T-cell (primary cell): ENCODE data around the gene SLF1. TPM values are rescaled to one million over a fixed set of nuclear protein-coding genes. Genes with fewer than 3 reads are reported as not detected.

ENCODE experiments used
- ATAC-seq, 4 experiments: fragments of 200-7000 bp in 3 of 4; fragments of 150-1000 bp in 1 of 4; cut with Tn5 transposase; replicated peaks in 1 of 4; 1 replicate in 3 of 4; 2 replicates in 1 of 4; pipeline ENCODE4 v1.10.0; 2021; ENCODE audit warnings: moderate library complexity in 3 of 4, mild to moderate bottlenecking in 2 of 4, moderate number of reproducible peaks in 1 of 4
- CTCF ChIA-PET, 2 donors: fragments of 300-600 bp; sonication (Branson Sonifier 250); formaldehyde crosslinking; loops; one replicate each; lab custom pipeline; 2022; ENCODE audit warnings: antibody characterized with exemption in 2 of 2; lab: Charles Lee
- POLR2A ChIA-PET, 2 donors: fragments of 300-600 bp; sonication (Branson Sonifier 250); formaldehyde crosslinking; loops; one replicate each; lab custom pipeline; 2022; ENCODE audit warnings: antibody characterized with exemption in 2 of 2; lab: Charles Lee
- DNase-seq, 35 experiments: peaks; one replicate each; pipeline versions ENCODE4 v3.0.0 to v3.0.0-alpha.2; 2013 to 2023
- H3K27ac ChIP-seq: one replicate; pipeline ENCODE4 v1.5.1; 2013; ENCODE audit warnings: low read length
- H3K27me3 ChIP-seq, 2 experiments: replicated peaks in 1 of 2; 1 replicate in 1 of 2; 2 replicates in 1 of 2; pipeline versions ENCODE4 v1.6.1 to v1.7.0; 2013; ENCODE audit warnings: low read length in 1 of 2, mixed read lengths in 1 of 2; ENCODE audit not compliant: control insufficient read depth in 2 of 2, insufficient read depth in 2 of 2; ENCODE audit errors: extremely low read depth in 1 of 2
- H3K36me3 ChIP-seq, 2 donors: 1 replicate in 1 of 2; 2 replicates in 1 of 2; pipeline versions ENCODE4 v1.6.1 to v1.7.0; 2013; ENCODE audit warnings: low read length in 1 of 2; ENCODE audit not compliant: control insufficient read depth in 2 of 2, insufficient read depth in 1 of 2; ENCODE audit errors: extremely low read depth in 1 of 2
- H3K4me1 ChIP-seq, 2 experiments: 1 replicate in 1 of 2; 2 replicates in 1 of 2; pipeline versions ENCODE4 v1.6.1 to v1.7.0; 2013; ENCODE audit warnings: low read length in 2 of 2, mixed read lengths in 1 of 2; ENCODE audit not compliant: insufficient read depth in 2 of 2, control insufficient read depth in 1 of 2; ENCODE audit errors: extremely low read depth in 1 of 2
- H3K4me3 ChIP-seq, 2 donors: 1 replicate in 1 of 2; 2 replicates in 1 of 2; pipeline versions ENCODE4 v1.5.1 to v1.7.0; 2013; ENCODE audit warnings: mild to moderate bottlenecking in 2 of 2, low read length in 1 of 2, moderate library complexity in 1 of 2; ENCODE audit not compliant: control insufficient read depth in 1 of 2; ENCODE audit errors: extremely low read depth in 1 of 2
- H3K9me3 ChIP-seq: 2 replicates; pipeline ENCODE4 v1.7.0; 2013
- H3K27ac Mint-ChIP-seq, 2 donors: one replicate each; pipeline ENCODE4 v1.8.0; 2020 to 2021; ENCODE audit warnings: mild to moderate bottlenecking in 2 of 2, mixed read lengths in 2 of 2
- H3K27me3 Mint-ChIP-seq, 2 donors: one replicate each; pipeline ENCODE4 v1.8.0; 2021 to 2022; ENCODE audit warnings: mixed read lengths in 2 of 2
- H3K36me3 Mint-ChIP-seq: one replicate; pipeline ENCODE4 v1.8.0; 2021; ENCODE audit warnings: mixed read lengths
- H3K4me1 Mint-ChIP-seq, 3 donors: one replicate each; pipeline ENCODE4 v1.8.0; 2020 to 2022; ENCODE audit warnings: mixed read lengths in 3 of 3, mild to moderate bottlenecking in 1 of 3
- H3K4me3 Mint-ChIP-seq, 3 donors: one replicate each; pipeline ENCODE4 v1.8.0; 2020 to 2022; ENCODE audit warnings: mild to moderate bottlenecking in 3 of 3, mixed read lengths in 3 of 3, moderate library complexity in 3 of 3
- H3K9me3 Mint-ChIP-seq, 3 donors: one replicate each; pipeline ENCODE4 v1.8.0; 2020 to 2022; ENCODE audit warnings: mixed read lengths in 3 of 3
- WGBS: methylation state at CpG from one replicate; pipeline ENCODE4 v1.1.5; 2013; ENCODE audit warnings: missing lambda C conversion rate; ENCODE audit not compliant: insufficient coverage; 5-methylcytosine and 5-hydroxymethylcytosine counted together
- total RNA-seq, 35 experiments: library from RNA in 6 of 35; stranded (reverse) in 6 of 35; fragments of 120-200 nt in 1 of 35; gene quantifications; one replicate each; pipeline versions ENCODE4 v1.2.1 to v1.2.4 and lab custom pipeline; 2013 to 2026

SLF1 gene
- total RNA-seq, 5 donors from 2014 or later (not counting 1 experiment from before 2014, with no cell fraction given), result 7.8 to 13.4 (median 11.1) TPM

DNA sequence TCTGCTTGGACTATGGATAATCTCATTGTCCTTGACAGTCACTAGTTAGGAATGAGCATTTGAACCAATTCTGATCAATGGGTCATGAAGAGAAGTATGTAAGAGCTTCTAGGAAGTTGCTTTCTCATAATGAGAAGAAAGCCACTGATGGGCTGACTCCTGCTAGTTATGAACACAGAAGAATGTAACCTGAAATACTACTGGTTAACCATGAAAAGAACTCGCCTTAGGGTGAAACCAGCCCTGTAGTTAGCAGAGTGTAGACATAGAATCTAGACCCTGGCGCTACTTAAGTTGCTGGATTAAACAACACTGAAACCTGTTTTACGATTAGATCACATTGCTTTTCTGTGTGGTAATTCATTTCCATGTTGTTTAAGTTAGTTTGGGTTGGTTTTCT, 26.6 kb downstream of the SLF1 start:
- CTCF ChIA-PET, result no interaction called here
- H3K9me3 ChIP-seq, result no peaks in the 10 kb centered on the region
- H3K4me1 ChIP-seq, result no peaks in the 10 kb centered on the region
- H3K27ac Mint-ChIP-seq, result no peak overlapping the region
- no peaks in the 10 kb centered on the region for H3K27me3 Mint-ChIP-seq
- H3K4me1 Mint-ChIP-seq, result peaks cover 0 to 7% (median 0%) of the 10 kb centered on the region in 3 donors
- H3K4me3 Mint-ChIP-seq, result no peak overlapping the region
- H3K27me3 ChIP-seq, result no peaks in the 10 kb centered on the region
- whole genome bisulfite sequencing, result 83% methylated on average over 3 of the region's 3 CpGs
- peaks cover 4 to 11% (median 8%) of the 10 kb centered on the region in 3 donors for H3K9me3 Mint-ChIP-seq
- ATAC-seq, result no peak
- H3K4me3 ChIP-seq, result no peak overlapping the region
- POLR2A ChIA-PET, result no interaction called here
- H3K27ac ChIP-seq, result no peak overlapping the region
- peaks cover 67% of the 10 kb centered on the region for H3K36me3 Mint-ChIP-seq
- H3K36me3 ChIP-seq, result peaks cover 0 to 9% of the 10 kb centered on the region in 2 donors
- DNase-seq, result no peak

- DNase-seq (no peak), ATAC-seq (no peak)
- Mint-ChIP-seq H3K27ac (no peak overlapping the region), H3K27me3 (no peaks in the 10 kb centered on the region), H3K4me3 (no peak overlapping the region), H3K4me1 (peaks cover 0 to 3% (median 0%) of the 10 kb centered on the region in 3 donors), H3K36me3 (peaks cover 50% of the 10 kb centered on the region), H3K9me3 (no peaks in the 10 kb centered on the region)
- ChIA-PET POLR2A (no interaction called here), CTCF (no interaction called here)
- H3K9me3 ChIP-seq, result no peaks in the 10 kb centered on the region
- no peaks in the 10 kb centered on the region for H3K4me1 ChIP-seq
- no peak overlapping the region for H3K4me3 ChIP-seq
- no peak overlapping the region for H3K27ac ChIP-seq
- H3K27me3 ChIP-seq, result no peaks in the 10 kb centered on the region
- peaks cover 0 to 7% of the 10 kb centered on the region in 2 donors for H3K36me3 ChIP-seq
These were observed 28.3 kb downstream of the SLF1 start for GRCh38 chr5:94646758-94647157.

DNA sequence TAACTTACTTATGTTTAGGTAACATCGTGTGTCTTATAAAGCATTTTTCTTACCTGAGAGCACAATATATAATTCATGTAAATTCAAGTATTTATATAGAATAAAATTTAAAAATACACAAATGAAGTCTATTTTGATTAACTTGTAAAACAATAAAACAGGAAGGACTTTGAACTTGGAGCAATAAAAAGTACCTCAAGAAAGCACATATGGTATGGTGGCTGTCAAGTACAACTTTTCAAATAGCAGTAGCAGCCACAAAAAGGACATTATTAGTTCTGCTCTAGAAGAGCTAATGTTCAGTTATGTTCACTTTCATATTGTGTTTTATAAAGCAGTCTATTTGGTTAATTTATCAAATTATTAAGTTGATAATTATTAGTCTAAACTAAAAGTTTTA, 31.4 kb downstream of the SLF1 start:
- Mint-ChIP-seq H3K9me3 (peaks cover 2 to 5% (median 4%) of the 10 kb centered on the region in 3 donors), H3K36me3 (peaks cover 44% of the 10 kb centered on the region), H3K27ac (no peak overlapping the region), H3K27me3 (no peaks in the 10 kb centered on the region), H3K4me1 (no peaks in the 10 kb centered on the region), H3K4me3 (no peak overlapping the region)
- H3K4me3 ChIP-seq, result no peak overlapping the region
- H3K27ac ChIP-seq, result no peak overlapping the region
- POLR2A ChIA-PET, result no interaction called here
- WGBS, result no CpG with 5 or more reads among the region's 1 CpG
- CTCF ChIA-PET, result no interaction called here
- H3K4me1 ChIP-seq, result no peaks in the 10 kb centered on the region
- H3K27me3 ChIP-seq, result no peaks in the 10 kb centered on the region
- peaks cover 0 to 5% of the 10 kb centered on the region in 2 donors for H3K36me3 ChIP-seq
- H3K9me3 ChIP-seq, result no peaks in the 10 kb centered on the region
- DNase-seq (no peak), ATAC-seq (no peak)

DNA sequence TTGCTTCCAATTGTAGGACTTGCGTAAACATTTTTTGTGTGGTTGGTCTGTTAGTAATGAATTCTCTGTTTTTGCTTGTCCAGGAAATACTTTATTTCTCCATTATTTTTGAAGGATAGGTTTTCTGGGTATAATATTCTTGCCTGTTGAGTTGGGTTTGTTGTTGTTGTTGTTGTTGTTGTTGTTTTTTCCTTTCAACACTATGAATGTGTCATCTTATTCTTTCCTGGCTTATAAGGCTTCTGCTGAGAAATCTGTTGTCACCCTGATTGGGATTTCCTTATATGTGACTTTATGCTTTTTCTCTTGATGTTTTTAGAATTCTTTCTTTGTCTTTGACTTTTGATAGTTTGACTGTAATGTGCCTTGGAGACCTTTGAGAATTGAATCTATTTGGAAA, 39.8 kb downstream of the SLF1 start:
- H3K36me3 ChIP-seq, result peaks cover 3 to 23% of the 10 kb centered on the region in 2 donors
- Mint-ChIP-seq H3K27ac (no peak overlapping the region), H3K27me3 (no peaks in the 10 kb centered on the region), H3K4me1 (peaks cover 0 to 2% (median 0%) of the 10 kb centered on the region in 3 donors), H3K9me3 (peaks cover 15 to 43% (median 38%) of the 10 kb centered on the region in 3 donors), H3K4me3 (no peak overlapping the region), H3K36me3 (peaks cover 70% of the 10 kb centered on the region)
- no peaks in the 10 kb centered on the region for H3K4me1 ChIP-seq
- CTCF ChIA-PET, result no interaction called here
- no peaks in the 10 kb centered on the region for H3K9me3 ChIP-seq
- no peak overlapping the region for H3K4me3 ChIP-seq
- no CpG with 5 or more reads among the region's 1 CpG for WGBS
- DNase-seq (no peak), ATAC-seq (no peak)
- no peaks in the 10 kb centered on the region for H3K27me3 ChIP-seq
- POLR2A ChIA-PET, result no interaction called here
- no peak overlapping the region for H3K27ac ChIP-seq

GRCh38 chr5:94660506-94660905, 42.0 kb downstream of the SLF1 start:
- no peaks in the 10 kb centered on the region for H3K4me1 ChIP-seq
- Mint-ChIP-seq H3K4me3 (no peak overlapping the region), H3K36me3 (peaks cover 66% of the 10 kb centered on the region), H3K27ac (no peak overlapping the region), H3K27me3 (no peaks in the 10 kb centered on the region), H3K4me1 (peaks cover 0 to 2% (median 0%) of the 10 kb centered on the region in 3 donors), H3K9me3 (peaks cover 10 to 36% (median 28%) of the 10 kb centered on the region in 3 donors)
- POLR2A ChIA-PET, result no interaction called here
- ATAC-seq, result no peak
- 88% methylated on average over 7 of the region's 8 CpGs for WGBS
- H3K4me3 ChIP-seq, result no peak overlapping the region
- H3K9me3 ChIP-seq, result no peaks in the 10 kb centered on the region
- H3K27ac ChIP-seq, result no peak overlapping the region
- CTCF ChIA-PET, result no interaction called here
- DNase-seq, result no peak
- H3K27me3 ChIP-seq, result no peaks in the 10 kb centered on the region
- peaks cover 3 to 31% of the 10 kb centered on the region in 2 donors for H3K36me3 ChIP-seq

GRCh38 chr5:94661086-94661485, 42.6 kb downstream of the SLF1 start:
- H3K4me1 ChIP-seq, result no peaks in the 10 kb centered on the region
- 100% methylated on average over 3 of the region's 3 CpGs for WGBS
- ATAC-seq (no peak), DNase-seq (no peak)
- Mint-ChIP-seq H3K27me3 (no peaks in the 10 kb centered on the region), H3K4me3 (no peak overlapping the region), H3K9me3 (peaks cover 10 to 30% (median 22%) of the 10 kb centered on the region in 3 donors), H3K4me1 (peaks cover 0 to 2% (median 0%) of the 10 kb centered on the region in 3 donors), H3K27ac (no peak overlapping the region), H3K36me3 (peaks cover 62% of the 10 kb centered on the region)
- H3K27ac ChIP-seq, result no peak overlapping the region
- ChIA-PET CTCF (interaction anchor here in 1 of 2 donors (0.7 kb wide), 1 partner anchor 843 kb away, joined by 3 read pairs; no protein-coding TSS in a partner anchor), POLR2A (interaction anchor here in 1 of 2 donors (0.6 kb wide), 1 partner anchor 883 kb away, joined by 4 read pairs; no protein-coding TSS in a partner anchor)
- no peaks in the 10 kb centered on the region for H3K27me3 ChIP-seq
- no peak overlapping the region for H3K4me3 ChIP-seq
- H3K9me3 ChIP-seq, result no peaks in the 10 kb centered on the region
- peaks cover 3 to 27% of the 10 kb centered on the region in 2 donors for H3K36me3 ChIP-seq

DNA sequence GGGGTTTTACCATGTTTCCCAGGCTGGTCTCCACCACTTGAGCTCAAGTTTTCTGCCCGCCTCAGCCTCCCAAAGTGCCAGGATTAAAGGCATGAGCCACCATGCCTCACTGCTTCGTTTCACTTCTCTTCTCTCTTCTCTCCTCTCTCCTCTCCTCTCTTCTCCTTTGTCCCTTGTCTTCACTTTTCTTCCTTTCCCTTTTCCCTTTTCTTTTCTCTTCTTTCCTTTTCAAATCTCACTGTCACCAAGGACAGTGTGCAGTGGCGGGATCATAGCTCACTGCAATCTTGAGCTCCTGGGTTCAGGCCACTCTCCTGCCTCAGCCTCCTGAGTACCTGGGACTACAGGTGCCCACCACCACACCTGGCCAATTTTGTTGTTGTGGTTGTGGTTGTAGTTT, 49.5 kb downstream of the SLF1 start:
- Histone ChIP-seq H3K36me3 (peaks cover 0 to 20% of the 10 kb centered on the region in 2 donors), H3K9me3 (no peaks in the 10 kb centered on the region), H3K4me1 (no peaks in the 10 kb centered on the region), H3K27me3 (no peaks in the 10 kb centered on the region), H3K4me3 (no peak overlapping the region), H3K27ac (no peak overlapping the region)
- Mint-ChIP-seq H3K27ac (no peak overlapping the region), H3K27me3 (no peaks in the 10 kb centered on the region), H3K36me3 (peaks cover 46% of the 10 kb centered on the region), H3K4me1 (no peaks in the 10 kb centered on the region), H3K9me3 (no peaks in the 10 kb centered on the region), H3K4me3 (no peak overlapping the region)
- ChIA-PET CTCF (no interaction called here), POLR2A (no interaction called here)
- ATAC-seq (no peak), DNase-seq (no peak)
- WGBS, result 80% methylated on average over 3 of the region's 3 CpGs
